Measurements from ENCODE around the gene STX18. TPM values are rescaled to one million over a fixed set of nuclear protein-coding genes. Genes with fewer than 3 reads are reported as not detected.

Gene STX18
- total and polyA plus RNA-seq, 2 donors (not counting 3 experiments of a cell fraction or from before 2014, with no cell fraction given), result 30.7 to 31.2 TPM

- BruUV-seq (replicated peaks), result no TSS peak
- ChIA-PET POLR2A (no interaction called here), CTCF (interaction anchor here (1.7 to 2.6 kb wide), 2 partner anchors 10 to 12 kb away, joined by 4 to 21 read pairs; no protein-coding TSS in a partner anchor)
- H3K36me3 ChIP-seq (ENCODE audit: control insufficient read depth in 2 of 2, extremely low read depth in 1 of 2, insufficient read depth in 2 of 2, low read length in 2 of 2), result peaks cover 0 to 2% of the 10 kb centered on the region in 2 experiments
- H3K27ac ChIP-seq (ENCODE audit: insufficient read depth, low read depth, low read length), result no peak overlapping the region
- H3K27me3 ChIP-seq (ENCODE audit: control insufficient read depth in 2 of 2, insufficient read depth in 2 of 2, low read length in 2 of 2), result no peaks in the 10 kb centered on the region
- H2AFZ ChIP-seq (ENCODE audit: low read depth, low read length), result no peak overlapping the region
- DNase-seq (ENCODE audit: low read depth, low spot score), result no peak
- H3K9ac ChIP-seq (replicated peaks; ENCODE audit: extremely low read depth, insufficient read depth, low read length), result no peak overlapping the region
- H3K4me2 ChIP-seq (ENCODE audit: insufficient read depth, low read length), result no peak overlapping the region
- no peaks in the 10 kb centered on the region for H3K9me1 ChIP-seq (replicated peaks; ENCODE audit: control insufficient read depth, extremely low read depth, insufficient read depth, low read length)
- dilution Hi-C loops (cut with MboI; ENCODE audit: extremely low pct_ligation_motif_present, low sequenced_read_pairs), result no loop called here
- no peak overlapping the region for H3K4me3 ChIP-seq (replicated peaks in 1 of 3; ENCODE audit: insufficient read depth in 1 of 3, low read depth in 1 of 3, low read length in 3 of 3)
- H3K9me3 ChIP-seq (replicated peaks; ENCODE audit: control insufficient read depth, insufficient read depth, low read length), result no peaks in the 10 kb centered on the region
- TF ChIP-seq POLR2AphosphoS5 (IDR thresholded peaks at IDR 0.05; ENCODE audit: insufficient read depth, low read depth, low read length), result no peak
- no peak for TF ChIP-seq MYC (IDR thresholded peaks at IDR 0.05; ENCODE audit: low read depth, low read length)
- H3K79me2 ChIP-seq (ENCODE audit: control insufficient read depth, insufficient read depth, low read length), result peaks cover 27% of the 10 kb centered on the region
- H3K4me1 ChIP-seq (ENCODE audit: control insufficient read depth, extremely low read depth, insufficient read depth, low read length), result no peaks in the 10 kb centered on the region
- intact Hi-C loops (cut with micrococcal nuclease), result no loop called here
- no peaks in the 10 kb centered on the region for H4K20me1 ChIP-seq (replicated peaks; ENCODE audit: control insufficient read depth, extremely low read depth, insufficient read depth, low read length)
- no peak for FAIRE-seq
These were observed 12.5 kb downstream of the STX18 start for GRCh38 chr4:4529392-4529791.

- no peak overlapping the region for H3K9ac ChIP-seq (replicated peaks; ENCODE audit: extremely low read depth, insufficient read depth, low read length)
- intact Hi-C loops (cut with micrococcal nuclease) (no loop called here), dilution Hi-C loops (cut with MboI; ENCODE audit: extremely low pct_ligation_motif_present, low sequenced_read_pairs) (no loop called here)
- peaks cover 0 to 2% of the 10 kb centered on the region in 2 experiments for H3K36me3 ChIP-seq (ENCODE audit: control insufficient read depth in 2 of 2, extremely low read depth in 1 of 2, insufficient read depth in 2 of 2, low read length in 2 of 2)
- ChIA-PET CTCF (interaction anchor here (1.2 to 1.6 kb wide), 3 partner anchors 8 to 14 kb away, joined by 3 to 4 read pairs (median 3); no protein-coding TSS in a partner anchor), POLR2A (no interaction called here)
- H3K4me2 ChIP-seq (ENCODE audit: insufficient read depth, low read length), result no peak overlapping the region
- no peak overlapping the region for H2AFZ ChIP-seq (ENCODE audit: low read depth, low read length)
- H3K27me3 ChIP-seq (ENCODE audit: control insufficient read depth in 2 of 2, insufficient read depth in 2 of 2, low read length in 2 of 2), result no peaks in the 10 kb centered on the region
- FAIRE-seq, result no peak
- no peak overlapping the region for H3K4me3 ChIP-seq (replicated peaks in 1 of 3; ENCODE audit: insufficient read depth in 1 of 3, low read depth in 1 of 3, low read length in 3 of 3)
- no peaks in the 10 kb centered on the region for H3K4me1 ChIP-seq (ENCODE audit: control insufficient read depth, extremely low read depth, insufficient read depth, low read length)
- H4K20me1 ChIP-seq (replicated peaks; ENCODE audit: control insufficient read depth, extremely low read depth, insufficient read depth, low read length), result peaks cover 3% of the 10 kb centered on the region
- TF ChIP-seq GATA2 (IDR thresholded peaks at IDR 0.05; ENCODE audit: insufficient read depth, insufficient read length, low read depth, low read length), result no peak
- TF ChIP-seq FOS (IDR thresholded peaks at IDR 0.05; ENCODE audit: borderline replicate concordance, insufficient read depth, low read length), result no peak
- TF ChIP-seq EZH2 (IDR thresholded peaks at IDR 0.05; ENCODE audit: borderline replicate concordance, low read depth, low read length, severe bottlenecking), result no peak
- no peak for TF ChIP-seq MYC (IDR thresholded peaks at IDR 0.05; ENCODE audit: low read depth, low read length)
- no peak for TF ChIP-seq POLR2A (IDR thresholded peaks at IDR 0.05; ENCODE audit: low read depth, low read length)
- TF ChIP-seq JUN (IDR thresholded peaks at IDR 0.05; ENCODE audit: borderline replicate concordance, insufficient read depth, insufficient read length, low read depth), result no peak
- TF ChIP-seq CTCF (IDR thresholded peaks at IDR 0.05; ENCODE audit: extremely low read depth in 1 of 2, insufficient read depth in 1 of 2, low read depth in 1 of 2, low read length in 2 of 2), result no peak
- no peaks in the 10 kb centered on the region for H3K9me1 ChIP-seq (replicated peaks; ENCODE audit: control insufficient read depth, extremely low read depth, insufficient read depth, low read length)
- BruUV-seq (replicated peaks), result no TSS peak
- DNase-seq (ENCODE audit: low read depth, low spot score), result no peak
- no peaks in the 10 kb centered on the region for H3K9me3 ChIP-seq (replicated peaks; ENCODE audit: control insufficient read depth, insufficient read depth, low read length)
- no peak overlapping the region for H3K27ac ChIP-seq (ENCODE audit: insufficient read depth, low read depth, low read length)
- peaks cover 12% of the 10 kb centered on the region for H3K79me2 ChIP-seq (ENCODE audit: control insufficient read depth, insufficient read depth, low read length)
These were observed 15.4 kb downstream of the STX18 start for GRCh38 chr4:4526401-4526800.
